D341Med (cell line): ENCODE results near the gene LARGE1.

Source experiments
- DNase-seq: peaks from one replicate; pipeline ENCODE4 v3.0.0; 2012; ENCODE audit warnings: low spot score

LARGE1 gene

GRCh38 chr22:33557836-33558235 is 362.4 kb downstream of the LARGE1 start:
- DNase-seq: no peak

- no peak for DNase-seq
Observed at GRCh38 chr22:33555814-33556522, 364.3 kb downstream of the LARGE1 start.

- DNase-seq: no peak
Observed at GRCh38 chr22:33553493-33553892, 366.8 kb downstream of the LARGE1 start.

GRCh38 chr22:33544707-33545106 is 375.6 kb downstream of the LARGE1 start:
- DNase-seq: no peak

GRCh38 chr22:33542722-33543121 is 377.6 kb downstream of the LARGE1 start:
- DNase-seq: no peak

- no peak for DNase-seq
Observed at GRCh38 chr22:33542153-33542552, 378.1 kb downstream of the LARGE1 start.

- no peak for DNase-seq
Observed at GRCh38 chr22:33539902-33540751, 380.1 kb downstream of the LARGE1 start.

- no peak for DNase-seq
Observed at GRCh38 chr22:33539202-33539901, 380.9 kb downstream of the LARGE1 start.

- DNase-seq: no peak
Observed at GRCh38 chr22:33538277-33538885, 381.9 kb downstream of the LARGE1 start.

- no peak for DNase-seq
Observed at GRCh38 chr22:33537059-33537458, 383.2 kb downstream of the LARGE1 start.

GRCh38 chr22:33535937-33536875 is 384.1 kb downstream of the LARGE1 start:
- DNase-seq: no peak

- DNase-seq: no peak
Observed at GRCh38 chr22:33529424-33530113, 390.7 kb downstream of the LARGE1 start.

- DNase-seq: no peak
Observed at GRCh38 chr22:33528183-33528582, 392.1 kb downstream of the LARGE1 start.

- no peak for DNase-seq
Observed at GRCh38 chr22:33526434-33527107, 393.7 kb downstream of the LARGE1 start.

- no peak for DNase-seq
Observed at GRCh38 chr22:33524511-33525260, 395.6 kb downstream of the LARGE1 start.

- no peak for DNase-seq
Observed at GRCh38 chr22:33521879-33522665, 398.2 kb downstream of the LARGE1 start.

- no peak for DNase-seq
Observed at GRCh38 chr22:33520904-33521780, 399.1 kb downstream of the LARGE1 start.
